LNCaP clone FGC (cell line): ENCODE results near the gene TBC1D20.
"Not testable (repeated sequence)": the region's sequence is repeated elsewhere in the genome, so short reads cannot be mapped to it uniquely, and the experiment has no call there.

Experiments
- DNase-seq: peaks from one replicate; pipeline ENCODE4 v3.0.0-alpha.2; 2011; ENCODE audit warnings: low read depth
- H3K4me3 ChIP-seq: 2 replicates; pipeline ENCODE4 v1.5.1; 2011; ENCODE audit warnings: mild to moderate bottlenecking, low read depth, low read length, control low read depth
- CTCF ChIP-seq: IDR thresholded peaks from 2 replicates; pipeline ENCODE4 v1.5.1; 2012; ENCODE audit warnings: mild to moderate bottlenecking; ENCODE audit not compliant: control insufficient read depth, insufficient read depth; ENCODE audit errors: extremely low read depth

TBC1D20 gene

GRCh38 chr20:461254-462198 is 807 bp downstream of the TBC1D20 start:
- H3K4me3 ChIP-seq: peak overlapping the region; percentile 84
- no peak for TF ChIP-seq CTCF
- DNase-seq: no peak

- no peak for DNase-seq
- H3K4me3 ChIP-seq: peak overlapping the region; percentile 84
- no peak for TF ChIP-seq CTCF
Observed at GRCh38 chr20:460707-461106, 1.6 kb downstream of the TBC1D20 start.

GRCh38 chr20:460180-460579 is 2.2 kb downstream of the TBC1D20 start:
- no peak for DNase-seq
- no peak overlapping the region for H3K4me3 ChIP-seq
- TF ChIP-seq CTCF: no peak

- no peak overlapping the region for H3K4me3 ChIP-seq
- TF ChIP-seq CTCF: no peak
- DNase-seq: no peak
Observed at GRCh38 chr20:458776-459175, 3.6 kb downstream of the TBC1D20 start.

GRCh38 chr20:454951-455350 is 7.4 kb downstream of the TBC1D20 start:
- no peak overlapping the region for H3K4me3 ChIP-seq
- no peak for TF ChIP-seq CTCF
- peak; percentile 83 for DNase-seq

GRCh38 chr20:452021-452420 is 10.3 kb downstream of the TBC1D20 start:
- DNase-seq, H3K4me3 ChIP-seq: not testable (repeated sequence)

- TF ChIP-seq CTCF: no peak
- H3K4me3 ChIP-seq: no peak overlapping the region
- peak; percentile 69 for DNase-seq
Observed at GRCh38 chr20:445514-446336, 16.6 kb downstream of the TBC1D20 start.
